GM19397 (cell line): ENCODE measurements around the gene USP17L27.
"Not testable (repeated sequence)": the region's sequence is repeated elsewhere in the genome, so short reads cannot be mapped to it uniquely, and the experiment has no call there.

ENCODE experiments used
- ATAC-seq: cut with Tn5 transposase; IDR thresholded peaks from one replicate; pipeline ENCODE4 v1.9.1; 2021; ENCODE audit warnings: mild to moderate bottlenecking, moderate library complexity; ENCODE audit not compliant: unreplicated experiment

The USP17L27 gene

GRCh38 chr4:9343848-9344247 is at the start of gene USP17L27:
TSS of gene USP17L27 (plus strand) at chr4:9344148. CDS start at chr4:9344148, 0 bp downstream.
- ATAC-seq = not testable (repeated sequence)

DNA sequence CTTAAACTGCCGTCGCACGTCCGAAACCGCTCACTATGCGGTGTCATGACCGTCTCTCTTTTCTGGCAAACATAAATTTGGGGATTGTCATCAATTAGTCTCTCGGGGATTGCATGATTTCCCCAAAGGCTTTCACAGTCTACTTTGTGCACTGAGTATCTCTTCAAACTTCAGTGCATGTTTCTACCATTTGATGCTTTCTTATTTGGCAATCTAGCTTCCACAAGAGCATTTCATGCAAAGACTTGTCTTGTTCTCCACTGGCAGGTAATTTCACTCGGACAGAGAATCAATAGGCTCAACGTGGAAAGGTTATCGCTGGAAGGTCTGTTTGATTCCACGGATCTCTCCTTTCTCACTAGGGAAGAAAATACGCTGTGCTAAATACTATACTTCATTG is 19.8 kb upstream of the USP17L27 start:
- not testable (repeated sequence) for ATAC-seq

GRCh38 chr4:9324865-9325264 is 19.1 kb upstream of the USP17L27 start, which contains the start of gene USP17L24:
TSS of gene USP17L24 (plus strand) at chr4:9325165. CDS start at chr4:9325165, 0 bp downstream.
- not testable (repeated sequence) for ATAC-seq

GRCh38 chr4:9329611-9330010 is 14.3 kb upstream of the USP17L27 start, which contains the start of gene USP17L25:
TSS of gene USP17L25 (plus strand) at chr4:9329911. CDS start at chr4:9329911, 0 bp downstream.
- ATAC-seq = not testable (repeated sequence)

- not testable (repeated sequence) for ATAC-seq
These were observed 9.6 kb upstream of the USP17L27 start, which contains the start of gene USP17L26 for GRCh38 chr4:9334358-9334757. TSS of gene USP17L26 (plus strand) at chr4:9334658. CDS start at chr4:9334658, 0 bp downstream.

DNA sequence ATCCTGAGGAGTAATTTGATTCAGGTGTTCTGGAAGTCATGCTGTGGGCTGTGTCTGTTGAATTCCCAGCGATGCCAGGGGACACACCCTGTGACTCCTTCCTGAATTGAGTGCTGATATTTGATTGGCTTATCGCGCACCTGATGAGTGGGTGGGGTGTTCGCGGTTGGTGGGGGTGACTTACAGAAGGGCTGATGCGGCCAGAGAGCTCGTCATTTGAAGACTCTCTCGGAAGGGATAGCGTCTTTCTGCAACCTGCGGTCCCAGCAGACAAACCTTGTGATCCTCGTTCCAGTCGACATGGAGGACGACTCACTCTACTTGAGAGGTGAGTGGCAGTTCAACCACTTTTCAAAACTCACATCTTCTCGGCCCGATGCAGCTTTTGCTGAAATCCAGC is 4.8 kb upstream of the USP17L27 start, which contains the start of gene USP17L5:
Gene USP17L5, plus strand, starts transcription at position 301 of the 400 bp plus-strand sequence. Its CDS starts 0 bp downstream, at position 301.
- not testable (repeated sequence) for ATAC-seq

DNA sequence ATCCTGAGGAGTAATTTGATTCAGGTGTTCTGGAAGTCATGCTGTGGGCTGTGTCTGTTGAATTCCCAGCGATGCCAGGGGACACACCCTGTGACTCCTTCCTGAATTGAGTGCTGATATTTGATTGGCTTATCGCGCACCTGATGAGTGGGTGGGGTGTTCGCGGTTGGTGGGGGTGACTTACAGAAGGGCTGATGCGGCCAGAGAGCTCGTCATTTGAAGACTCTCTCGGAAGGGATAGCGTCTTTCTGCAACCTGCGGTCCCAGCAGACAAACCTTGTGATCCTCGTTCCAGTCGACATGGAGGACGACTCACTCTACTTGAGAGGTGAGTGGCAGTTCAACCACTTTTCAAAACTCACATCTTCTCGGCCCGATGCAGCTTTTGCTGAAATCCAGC is 4.6 kb downstream of the USP17L27 start, which contains the start of gene USP17L28:
Gene USP17L28, plus strand, starts transcription at position 301 of the 400 bp plus-strand sequence. Its CDS starts 0 bp downstream, at position 301.
- not testable (repeated sequence) for ATAC-seq

GRCh38 chr4:9350866-9351265 is 6.9 kb downstream of the USP17L27 start:
- ATAC-seq = not testable (repeated sequence)

DNA sequence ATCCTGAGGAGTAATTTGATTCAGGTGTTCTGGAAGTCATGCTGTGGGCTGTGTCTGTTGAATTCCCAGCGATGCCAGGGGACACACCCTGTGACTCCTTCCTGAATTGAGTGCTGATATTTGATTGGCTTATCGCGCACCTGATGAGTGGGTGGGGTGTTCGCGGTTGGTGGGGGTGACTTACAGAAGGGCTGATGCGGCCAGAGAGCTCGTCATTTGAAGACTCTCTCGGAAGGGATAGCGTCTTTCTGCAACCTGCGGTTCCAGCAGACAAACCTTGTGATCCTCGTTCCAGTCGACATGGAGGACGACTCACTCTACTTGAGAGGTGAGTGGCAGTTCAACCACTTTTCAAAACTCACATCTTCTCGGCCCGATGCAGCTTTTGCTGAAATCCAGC is 9.4 kb downstream of the USP17L27 start, which contains the start of gene USP17L29:
Gene USP17L29, plus strand, starts transcription at position 301 of the 400 bp plus-strand sequence. Its CDS starts 0 bp downstream, at position 301.
- not testable (repeated sequence) for ATAC-seq

DNA sequence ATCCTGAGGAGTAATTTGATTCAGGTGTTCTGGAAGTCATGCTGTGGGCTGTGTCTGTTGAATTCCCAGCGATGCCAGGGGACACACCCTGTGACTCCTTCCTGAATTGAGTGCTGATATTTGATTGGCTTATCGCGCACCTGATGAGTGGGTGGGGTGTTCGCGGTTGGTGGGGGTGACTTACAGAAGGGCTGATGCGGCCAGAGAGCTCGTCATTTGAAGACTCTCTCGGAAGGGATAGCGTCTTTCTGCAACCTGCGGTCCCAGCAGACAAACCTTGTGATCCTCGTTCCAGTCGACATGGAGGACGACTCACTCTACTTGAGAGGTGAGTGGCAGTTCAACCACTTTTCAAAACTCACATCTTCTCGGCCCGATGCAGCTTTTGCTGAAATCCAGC is 18.9 kb downstream of the USP17L27 start, which contains the start of gene USP17L30:
Gene USP17L30, plus strand, starts transcription at position 301 of the 400 bp plus-strand sequence. Its CDS starts 0 bp downstream, at position 301.
- not testable (repeated sequence) for ATAC-seq

- ATAC-seq = not testable (repeated sequence)
These were observed 35.9 kb downstream of the USP17L27 start for GRCh38 chr4:9379881-9380280.

DNA sequence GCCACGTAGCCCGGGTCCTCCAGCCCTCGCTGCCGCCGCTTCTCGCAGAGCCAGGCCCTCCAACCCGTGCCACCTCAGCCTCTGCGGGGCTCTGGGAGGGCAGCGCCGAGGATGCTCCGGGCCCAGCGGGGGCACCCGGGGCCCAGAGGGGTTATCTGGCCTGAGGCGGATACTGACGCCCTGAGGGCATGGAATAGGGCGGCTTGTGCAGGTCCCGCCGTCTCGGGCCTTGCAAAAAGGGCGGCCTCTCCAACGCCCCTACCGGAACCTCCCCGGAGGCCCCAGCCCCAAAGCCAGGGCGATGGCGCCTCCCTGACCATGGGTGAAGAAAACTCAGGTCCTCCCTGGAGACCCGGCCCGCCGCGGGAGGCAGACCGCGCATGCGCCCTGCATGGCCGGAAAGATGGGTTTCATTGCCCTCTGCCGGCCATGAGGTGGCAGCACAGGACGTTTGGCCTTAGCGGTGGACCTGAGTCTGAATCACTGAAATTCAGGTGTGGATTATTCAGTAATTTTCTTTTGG is 37.1 kb downstream of the USP17L27 start:
- ATAC-seq = not testable (repeated sequence)

DNA sequence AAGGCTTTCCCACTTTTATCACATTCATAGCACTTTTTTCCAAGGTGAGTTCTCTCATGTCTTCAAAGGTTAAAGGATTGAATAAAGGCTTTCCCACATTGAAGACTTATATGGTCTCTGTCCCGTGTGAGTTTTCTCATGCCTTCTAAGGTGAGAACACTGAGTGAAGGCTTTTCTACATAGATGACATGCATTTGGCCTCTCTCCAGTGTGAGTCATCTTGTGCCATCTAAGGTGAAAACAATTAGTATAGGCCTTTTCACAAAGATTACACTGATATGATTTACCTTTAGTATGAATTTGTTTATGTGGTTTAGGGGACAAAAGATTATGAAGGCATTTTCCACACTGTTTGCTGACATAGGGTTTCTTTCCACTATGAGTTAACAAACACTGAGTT is 40.2 kb downstream of the USP17L27 start:
- no peak for ATAC-seq

GRCh38 chr4:9389001-9389400 is 45.1 kb downstream of the USP17L27 start:
- not testable (repeated sequence) for ATAC-seq
